Body of pancreas (tissue), 4 donors: ENCODE data around the gene SPP2. TPM values are rescaled to one million over a fixed set of nuclear protein-coding genes. Genes with fewer than 3 reads are reported as not detected.

Experiments used
- ATAC-seq: fragments of 150-250 bp; one replicate; pipeline ENCODE4 v1.9.1; 2016
- DNase-seq, 4 donors: peaks; one replicate each; pipeline ENCODE4 v3.0.0-alpha.2; 2019
- H3K27ac ChIP-seq, 4 donors: fragments of 200-600 bp; sonication (generic); 1 replicate in 3 of 4; 2 replicates in 1 of 4; pipeline versions ENCODE4 v1.5.1 to v1.6.1; 2016 to 2019; ENCODE audit warnings: mild to moderate bottlenecking in 1 of 4, mixed read lengths in 1 of 4, moderate library complexity in 1 of 4
- H3K27me3 ChIP-seq, 2 donors: fragments of 200-600 bp; sonication (generic); one replicate each; pipeline ENCODE4 v1.6.0; 2016; ENCODE audit warnings: mild to moderate bottlenecking in 1 of 2
- H3K36me3 ChIP-seq, 2 donors: fragments of 200-600 bp; sonication (generic); replicated peaks in 1 of 2; 2 replicates each; pipeline ENCODE4 v1.5.1; 2016; ENCODE audit warnings: low read depth in 2 of 2; ENCODE audit not compliant: insufficient read depth in 1 of 2
- H3K4me1 ChIP-seq: fragments of 200-600 bp; sonication (generic); one replicate; pipeline ENCODE4 v1.6.0; 2016
- H3K4me3 ChIP-seq, 2 donors: fragments of 200-600 bp; sonication (generic); 1 replicate in 1 of 2; 2 replicates in 1 of 2; pipeline ENCODE4 v1.5.1; 2016 to 2019
- H3K9me3 ChIP-seq, 3 donors: fragments of 200-600 bp; sonication (generic); 1 replicate in 2 of 3; 2 replicates in 1 of 3; pipeline ENCODE4 v1.5.1; 2016
- POLR2A ChIP-seq, 3 donors: fragments of 450-650 bp; IDR thresholded peaks; one replicate each; pipeline ENCODE4 v1.6.1; 2016; ENCODE audit warnings: antibody characterized with exemption in 3 of 3, mild to moderate bottlenecking in 2 of 3
- WGBS, 2 donors: methylation state at CpG; one replicate each; pipeline ENCODE4 v1.1.5; 2017; 5-methylcytosine and 5-hydroxymethylcytosine counted together
- intact Hi-C: fragments of 100-400 bp; cut with DNase I; formaldehyde crosslinking; loops from one replicate; pipeline ENCODE4 v1.15.1; 2023
- total RNA-seq, 2 donors: library from RNA; depleted of rRNA; stranded (reverse); fragments of >200 nt; gene quantifications; one replicate each; pipeline ENCODE4 v1.1.0, GENCODE V29; 2016
- TF ChIP-seq, protein P1 (sequence below), 7 experiments: fragments of 450-650 bp in 4 of 7; fragments of 200-600 bp in 3 of 7; sonication (generic) in 3 of 7; IDR thresholded peaks; one replicate each; pipeline ENCODE4 v1.5.1; 2016 to 2019; ENCODE audit warnings: antibody characterized with exemption in 7 of 7

SPP2 gene
- total RNA-seq, 2 donors from 2014 or later = not detected

DNA sequence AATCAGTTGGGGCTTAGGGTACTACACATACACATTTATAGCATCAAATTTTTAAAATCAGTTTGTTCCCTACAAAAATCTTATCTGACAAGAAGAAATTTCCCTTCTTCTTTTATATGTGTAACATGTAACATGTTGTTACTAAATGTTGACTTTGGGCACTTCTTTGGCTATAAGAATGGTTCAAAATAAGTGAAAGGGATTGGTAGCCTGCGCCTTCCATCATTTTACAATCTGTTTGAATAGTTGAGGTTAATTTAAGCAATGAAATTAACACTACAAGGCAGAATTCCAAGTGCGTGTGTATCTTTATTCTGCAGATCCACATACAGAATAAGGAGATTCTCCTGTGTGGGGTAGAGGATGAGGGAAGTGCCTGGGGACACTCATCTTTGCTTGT, 30.2 kb upstream of the SPP2 start:
- no peak overlapping the region for H3K27ac ChIP-seq
- H3K27me3 ChIP-seq = no peaks in the 10 kb centered on the region
- WGBS, 2 donors = 82 to 92% methylated on average over 2 of the region's 2 CpGs
- no peaks in the 10 kb centered on the region for H3K36me3 ChIP-seq
- intact Hi-C loops = no loop called here
- no peak for TF ChIP-seq POLR2A (IDR thresholded peaks at IDR 0.05)
- TF ChIP-seq, protein P1, sequence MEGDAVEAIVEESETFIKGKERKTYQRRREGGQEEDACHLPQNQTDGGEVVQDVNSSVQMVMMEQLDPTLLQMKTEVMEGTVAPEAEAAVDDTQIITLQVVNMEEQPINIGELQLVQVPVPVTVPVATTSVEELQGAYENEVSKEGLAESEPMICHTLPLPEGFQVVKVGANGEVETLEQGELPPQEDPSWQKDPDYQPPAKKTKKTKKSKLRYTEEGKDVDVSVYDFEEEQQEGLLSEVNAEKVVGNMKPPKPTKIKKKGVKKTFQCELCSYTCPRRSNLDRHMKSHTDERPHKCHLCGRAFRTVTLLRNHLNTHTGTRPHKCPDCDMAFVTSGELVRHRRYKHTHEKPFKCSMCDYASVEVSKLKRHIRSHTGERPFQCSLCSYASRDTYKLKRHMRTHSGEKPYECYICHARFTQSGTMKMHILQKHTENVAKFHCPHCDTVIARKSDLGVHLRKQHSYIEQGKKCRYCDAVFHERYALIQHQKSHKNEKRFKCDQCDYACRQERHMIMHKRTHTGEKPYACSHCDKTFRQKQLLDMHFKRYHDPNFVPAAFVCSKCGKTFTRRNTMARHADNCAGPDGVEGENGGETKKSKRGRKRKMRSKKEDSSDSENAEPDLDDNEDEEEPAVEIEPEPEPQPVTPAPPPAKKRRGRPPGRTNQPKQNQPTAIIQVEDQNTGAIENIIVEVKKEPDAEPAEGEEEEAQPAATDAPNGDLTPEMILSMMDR (IDR thresholded peaks at IDR 0.05) = no peak
- H3K4me1 ChIP-seq = no peaks in the 10 kb centered on the region
- ATAC-seq (no peak), DNase-seq (no peak)
- H3K9me3 ChIP-seq = no peaks in the 10 kb centered on the region
- H3K4me3 ChIP-seq = no peak overlapping the region

DNA sequence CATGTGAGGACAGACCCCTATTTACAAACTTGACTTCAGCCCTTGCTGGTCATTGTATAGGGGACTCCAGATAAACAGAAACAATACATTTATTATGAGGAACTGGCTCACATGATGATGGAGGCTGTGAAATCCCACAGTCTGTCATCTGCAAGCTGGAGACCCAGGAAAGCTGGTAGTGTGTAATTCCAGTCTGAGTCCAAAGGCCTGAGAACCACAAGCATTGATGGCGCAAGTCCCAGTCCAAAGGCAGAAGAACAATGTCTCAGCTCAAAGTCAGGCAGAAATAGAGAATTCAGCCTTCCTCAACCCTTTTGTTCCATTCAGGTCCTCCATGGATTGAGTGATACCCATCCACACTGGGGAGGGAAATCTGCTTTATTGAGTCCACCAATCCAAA, 28.1 kb upstream of the SPP2 start:
- WGBS, 2 donors = 94 to 100% methylated on average over 1 of the region's 1 CpG
- no peak for TF ChIP-seq POLR2A (IDR thresholded peaks at IDR 0.05)
- TF ChIP-seq, protein P1 (IDR thresholded peaks at IDR 0.05) = no peak

DNA sequence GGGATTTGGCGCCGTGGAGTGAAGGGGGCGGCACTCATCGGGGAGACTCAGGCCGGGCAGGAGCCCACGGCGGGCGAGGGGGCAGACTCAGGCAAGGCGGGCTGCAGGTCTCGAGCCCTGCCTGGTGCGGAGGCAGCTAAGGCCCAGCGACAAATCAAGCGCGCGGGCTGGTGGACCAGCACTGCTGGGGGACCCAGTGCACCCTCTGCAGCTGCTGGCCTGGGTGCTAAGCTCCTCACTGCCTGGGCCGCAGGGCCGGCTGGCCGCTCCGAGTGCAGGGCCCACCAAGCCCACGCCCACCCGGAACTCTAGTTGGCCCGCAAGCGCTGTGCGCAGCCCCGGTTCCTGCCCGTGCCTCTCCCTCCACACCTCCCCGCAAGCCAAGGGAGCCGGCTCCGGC, 26.2 kb upstream of the SPP2 start:
- TF ChIP-seq POLR2A (IDR thresholded peaks at IDR 0.05) = no peak
- intact Hi-C loops = no loop called here
- Histone ChIP-seq H3K4me3 (no peak overlapping the region), H3K27me3 (no peaks in the 10 kb centered on the region), H3K36me3 (no peaks in the 10 kb centered on the region), H3K9me3 (no peaks in the 10 kb centered on the region), H3K27ac (no peak overlapping the region), H3K4me1 (no peaks in the 10 kb centered on the region)
- WGBS, 2 donors = 84 to 100% methylated on average over 3 to 14 of the region's 29 CpGs
- DNase-seq (no peak), ATAC-seq (no peak)

More for the DNA sequence above, 28.1 kb upstream of the SPP2 start:
- no peak overlapping the region for H3K4me3 ChIP-seq
- intact Hi-C loops = no loop called here
- ATAC-seq = no peak
- H3K27me3 ChIP-seq = no peaks in the 10 kb centered on the region
- H3K4me1 ChIP-seq = no peaks in the 10 kb centered on the region
- H3K36me3 ChIP-seq = no peaks in the 10 kb centered on the region
- H3K9me3 ChIP-seq = no peaks in the 10 kb centered on the region
- no peak for DNase-seq
- no peak overlapping the region for H3K27ac ChIP-seq

DNA sequence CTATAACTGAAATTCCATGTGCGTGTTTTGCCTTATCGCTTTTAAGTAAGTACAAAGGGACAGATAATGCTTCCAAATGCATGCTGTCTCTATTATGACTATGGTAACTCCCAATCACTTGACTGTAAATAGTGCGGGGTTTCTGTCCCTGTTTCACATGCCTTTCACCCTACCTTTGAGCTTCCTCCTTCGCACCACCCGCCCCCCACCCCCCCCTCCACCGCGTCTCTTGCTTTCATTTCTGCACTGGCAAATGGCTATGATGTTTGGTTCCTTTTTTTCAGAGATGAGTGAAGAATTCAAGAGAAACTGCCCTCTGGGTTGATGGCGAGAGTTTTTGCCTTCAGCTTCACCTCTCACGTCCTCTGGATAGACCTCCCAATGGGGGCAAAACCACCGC, 25.0 kb upstream of the SPP2 start:
- H3K27ac ChIP-seq = no peak overlapping the region
- TF ChIP-seq POLR2A (IDR thresholded peaks at IDR 0.05) = no peak
- TF ChIP-seq, protein P1 (IDR thresholded peaks at IDR 0.05) = no peak
- no peak for DNase-seq
- ATAC-seq = no peak
- intact Hi-C loops = no loop called here
- H3K27me3 ChIP-seq = no peaks in the 10 kb centered on the region
- H3K36me3 ChIP-seq = no peaks in the 10 kb centered on the region
- no peak overlapping the region for H3K4me3 ChIP-seq
- H3K4me1 ChIP-seq = no peaks in the 10 kb centered on the region
- 45 to 46% methylated on average over 10 of the region's 10 CpGs for WGBS, 2 donors
- no peaks in the 10 kb centered on the region for H3K9me3 ChIP-seq

DNA sequence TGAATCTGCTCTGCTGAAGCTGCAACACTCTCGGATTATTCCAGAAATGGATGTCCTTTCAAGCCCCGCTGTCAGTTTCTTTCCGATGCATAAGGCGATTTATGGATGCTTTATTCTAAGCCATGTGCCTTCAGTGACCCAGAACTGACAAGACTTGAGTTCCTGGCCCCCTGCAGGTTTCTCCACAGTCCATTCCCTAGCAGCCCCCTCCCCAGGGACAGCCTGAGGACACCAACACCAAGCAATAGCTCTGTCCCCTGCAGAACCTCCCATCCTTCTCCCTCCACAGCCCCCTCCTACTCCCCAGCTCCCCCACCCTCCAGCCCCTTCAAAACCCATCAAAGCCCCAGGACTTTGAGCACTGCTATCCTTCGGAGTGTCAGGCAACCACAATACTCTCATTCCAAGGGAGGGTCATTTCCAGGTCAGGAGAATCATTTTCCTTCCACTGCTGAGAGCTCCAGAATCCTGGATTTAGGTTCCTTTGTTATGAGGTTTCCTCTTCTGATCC, 24.6 kb upstream of the SPP2 start:
- DNase-seq = no peak
- no peaks in the 10 kb centered on the region for H3K4me1 ChIP-seq
- no peak overlapping the region for H3K4me3 ChIP-seq
- H3K27ac ChIP-seq = no peak overlapping the region
- no peaks in the 10 kb centered on the region for H3K9me3 ChIP-seq
- 55 to 60% methylated on average over 5 of the region's 5 CpGs for WGBS, 2 donors
- no peaks in the 10 kb centered on the region for H3K36me3 ChIP-seq
- intact Hi-C loops = no loop called here
- TF ChIP-seq POLR2A (IDR thresholded peaks at IDR 0.05) = no peak
- TF ChIP-seq, protein P1 (IDR thresholded peaks at IDR 0.05) = no peak
- no peaks in the 10 kb centered on the region for H3K27me3 ChIP-seq
- no peak for ATAC-seq
